Nephron progenitor cell (in vitro differentiated cells): Measurements from ENCODE around the gene SIM2.

Experiments used
- DNase-seq: peaks from one replicate; pipeline ENCODE4 v3.0.0; 2021
- H3K27ac Mint-ChIP-seq: 2 replicates; pipeline ENCODE4 v1.8.0; 2021; ENCODE audit warnings: mild to moderate bottlenecking, moderate library complexity, mixed read lengths
- H3K27me3 Mint-ChIP-seq: 2 replicates; pipeline ENCODE4 v1.8.0; 2021; ENCODE audit warnings: mild to moderate bottlenecking, low read depth, mixed read lengths; ENCODE audit not compliant: poor library complexity
- H3K36me3 Mint-ChIP-seq: 2 replicates; pipeline ENCODE4 v1.8.0; 2021; ENCODE audit warnings: low read depth, mixed read lengths
- H3K4me1 Mint-ChIP-seq: 2 replicates; pipeline ENCODE4 v1.8.0; 2021; ENCODE audit warnings: mixed read lengths
- H3K4me3 Mint-ChIP-seq: 2 replicates; pipeline ENCODE4 v1.8.0; 2021; ENCODE audit warnings: mild to moderate bottlenecking, moderate library complexity, mixed read lengths
- H3K9me3 Mint-ChIP-seq: 2 replicates; pipeline ENCODE4 v1.8.0; 2021; ENCODE audit warnings: mild to moderate bottlenecking, moderate library complexity, mixed read lengths
- TF ChIP-seq, protein P1 (sequence below): fragments of 200-600 bp; sonication (generic); IDR thresholded peaks from 2 replicates; pipeline ENCODE4 v1.5.0; 2021; ENCODE audit warnings: antibody characterized with exemption

Gene SIM2

DNA sequence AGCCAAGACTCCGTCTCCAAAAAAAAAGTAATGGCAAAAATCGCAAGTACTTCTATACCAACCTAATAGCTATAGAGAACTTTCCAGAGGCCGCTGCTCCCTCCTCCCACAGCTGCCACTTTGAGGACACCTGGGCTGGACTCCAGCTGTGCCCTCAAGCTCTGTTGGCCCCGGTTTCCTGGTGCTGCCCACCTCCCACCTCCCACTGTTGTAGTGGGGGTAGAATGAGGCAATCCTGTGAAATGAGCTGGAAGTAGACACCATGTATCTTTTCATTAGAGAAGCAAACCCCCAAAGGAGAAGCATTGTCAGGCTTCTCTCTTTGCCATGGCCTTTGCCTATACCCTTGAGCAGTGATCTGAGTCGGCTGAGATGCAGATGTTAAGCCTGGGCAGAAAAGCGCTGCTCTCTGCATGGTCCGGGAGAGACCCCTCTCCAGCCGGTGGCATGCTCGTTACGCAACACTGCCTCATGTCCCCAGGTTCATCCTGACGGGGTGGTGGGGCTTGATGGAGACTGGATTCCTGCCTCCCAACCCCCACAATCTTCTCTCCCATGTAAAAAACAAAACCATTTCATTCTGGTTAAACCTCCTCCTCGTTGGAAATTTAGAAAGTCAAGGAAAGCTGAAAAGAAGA, 39.7 kb downstream of the SIM2 start:
- peaks cover 31% of the 10 kb centered on the region for H3K4me1 Mint-ChIP-seq
- peaks cover 7% of the 10 kb centered on the region for H3K9me3 Mint-ChIP-seq
- no peak for DNase-seq
- no peak overlapping the region for H3K4me3 Mint-ChIP-seq
- no peaks in the 10 kb centered on the region for H3K36me3 Mint-ChIP-seq
- H3K27me3 Mint-ChIP-seq, result peaks cover 26% of the 10 kb centered on the region
- TF ChIP-seq, protein P1, sequence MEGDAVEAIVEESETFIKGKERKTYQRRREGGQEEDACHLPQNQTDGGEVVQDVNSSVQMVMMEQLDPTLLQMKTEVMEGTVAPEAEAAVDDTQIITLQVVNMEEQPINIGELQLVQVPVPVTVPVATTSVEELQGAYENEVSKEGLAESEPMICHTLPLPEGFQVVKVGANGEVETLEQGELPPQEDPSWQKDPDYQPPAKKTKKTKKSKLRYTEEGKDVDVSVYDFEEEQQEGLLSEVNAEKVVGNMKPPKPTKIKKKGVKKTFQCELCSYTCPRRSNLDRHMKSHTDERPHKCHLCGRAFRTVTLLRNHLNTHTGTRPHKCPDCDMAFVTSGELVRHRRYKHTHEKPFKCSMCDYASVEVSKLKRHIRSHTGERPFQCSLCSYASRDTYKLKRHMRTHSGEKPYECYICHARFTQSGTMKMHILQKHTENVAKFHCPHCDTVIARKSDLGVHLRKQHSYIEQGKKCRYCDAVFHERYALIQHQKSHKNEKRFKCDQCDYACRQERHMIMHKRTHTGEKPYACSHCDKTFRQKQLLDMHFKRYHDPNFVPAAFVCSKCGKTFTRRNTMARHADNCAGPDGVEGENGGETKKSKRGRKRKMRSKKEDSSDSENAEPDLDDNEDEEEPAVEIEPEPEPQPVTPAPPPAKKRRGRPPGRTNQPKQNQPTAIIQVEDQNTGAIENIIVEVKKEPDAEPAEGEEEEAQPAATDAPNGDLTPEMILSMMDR, result no peak
- no peak overlapping the region for H3K27ac Mint-ChIP-seq

DNA sequence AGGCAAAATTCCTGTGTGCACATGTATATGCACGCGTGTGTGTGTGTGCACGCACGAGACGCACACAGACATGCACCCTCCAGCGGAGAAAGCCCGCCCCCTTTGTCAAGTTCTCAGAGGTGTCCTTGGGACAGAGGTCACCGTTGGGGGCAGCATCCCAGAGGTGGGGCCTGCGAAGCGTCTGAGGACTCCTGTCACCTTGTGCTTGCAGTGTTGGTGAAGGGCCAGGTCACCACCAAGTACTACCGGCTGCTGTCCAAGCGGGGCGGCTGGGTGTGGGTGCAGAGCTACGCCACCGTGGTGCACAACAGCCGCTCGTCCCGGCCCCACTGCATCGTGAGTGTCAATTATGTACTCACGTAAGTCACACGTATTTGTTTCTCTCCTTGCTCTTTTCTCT, 42.6 kb downstream of the SIM2 start:
- H3K36me3 Mint-ChIP-seq, result no peaks in the 10 kb centered on the region
- no peaks in the 10 kb centered on the region for H3K9me3 Mint-ChIP-seq
- H3K27me3 Mint-ChIP-seq, result peaks cover 38% of the 10 kb centered on the region
- H3K4me3 Mint-ChIP-seq, result no peak overlapping the region
- no peak overlapping the region for H3K27ac Mint-ChIP-seq
- TF ChIP-seq, protein P1, result no peak
- DNase-seq, result no peak
- peaks cover 33% of the 10 kb centered on the region for H3K4me1 Mint-ChIP-seq

DNA sequence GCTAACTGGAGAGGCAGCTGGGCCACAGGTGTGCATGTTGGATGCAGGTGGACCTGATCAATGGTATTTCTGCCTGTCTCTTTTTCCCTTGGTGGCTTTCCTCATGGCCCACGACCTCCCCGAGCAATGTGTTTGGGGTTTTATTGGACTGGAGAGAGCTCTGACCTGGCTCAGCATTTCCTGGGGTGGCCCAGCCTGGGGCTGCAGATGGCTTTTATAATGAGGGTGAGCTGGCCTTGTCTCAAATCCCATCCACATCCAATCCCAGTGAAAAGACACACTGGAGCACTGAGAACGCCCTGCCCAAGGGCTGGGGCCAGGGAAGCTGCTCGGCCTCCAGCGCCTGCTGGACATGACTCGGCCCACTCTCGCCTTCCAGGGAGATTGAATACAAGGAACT, 44.1 kb downstream of the SIM2 start:
- Mint-ChIP-seq H3K9me3 (no peaks in the 10 kb centered on the region), H3K4me3 (no peak overlapping the region), H3K27me3 (peaks cover 45% of the 10 kb centered on the region)

DNA sequence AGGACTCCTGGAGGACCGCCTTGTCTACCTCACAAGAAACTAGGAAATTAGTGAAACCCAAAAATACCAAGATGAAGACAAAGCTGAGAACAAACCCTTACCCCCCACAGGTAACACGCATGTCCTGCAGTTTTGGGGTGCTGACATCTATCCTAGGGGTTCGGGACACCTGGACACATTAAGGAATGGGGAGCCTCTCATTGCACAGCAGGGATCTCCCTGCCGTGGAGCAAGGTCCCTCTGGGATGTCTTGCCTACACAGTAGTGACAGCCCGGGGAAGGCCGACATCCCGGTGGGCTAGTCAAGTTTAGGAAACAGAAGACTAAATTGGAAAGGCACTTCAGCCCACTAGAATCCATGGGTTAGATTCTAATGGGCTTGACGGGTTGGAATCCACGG, 44.5 kb downstream of the SIM2 start:
- DNase-seq, result no peak
- no peak overlapping the region for H3K27ac Mint-ChIP-seq
- H3K4me3 Mint-ChIP-seq, result no peak overlapping the region
- H3K9me3 Mint-ChIP-seq, result no peaks in the 10 kb centered on the region
- no peaks in the 10 kb centered on the region for H3K36me3 Mint-ChIP-seq
- TF ChIP-seq, protein P1, result no peak
- H3K27me3 Mint-ChIP-seq, result peaks cover 44% of the 10 kb centered on the region
- peaks cover 42% of the 10 kb centered on the region for H3K4me1 Mint-ChIP-seq

More for the DNA sequence above, 44.1 kb downstream of the SIM2 start:
- no peak for DNase-seq
- Mint-ChIP-seq H3K27ac (no peak overlapping the region), H3K36me3 (no peaks in the 10 kb centered on the region), H3K4me1 (peaks cover 40% of the 10 kb centered on the region)
- TF ChIP-seq, protein P1, result no peak

DNA sequence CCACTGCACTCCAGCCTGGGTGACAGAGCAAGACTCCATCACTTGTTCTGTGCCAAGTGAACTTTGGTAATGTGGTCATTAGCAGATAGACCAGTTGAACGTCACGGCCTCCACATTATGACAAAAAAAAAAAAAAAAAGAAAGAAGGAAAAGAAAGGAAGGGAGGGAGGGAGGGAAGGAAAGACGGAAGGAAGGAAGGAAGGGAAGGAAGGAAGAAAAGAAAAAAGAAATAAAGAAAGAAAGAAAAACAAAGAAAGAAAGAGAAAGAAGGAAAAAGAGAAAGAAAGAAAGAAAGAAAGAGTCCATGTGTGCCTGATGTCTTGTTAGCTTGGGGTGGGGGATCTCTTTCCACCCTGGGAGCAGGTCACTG, 45.3 kb downstream of the SIM2 start:
- TF ChIP-seq, protein P1, result no peak
- Mint-ChIP-seq H3K27me3 (peaks cover 47% of the 10 kb centered on the region), H3K4me3 (no peak overlapping the region), H3K27ac (no peak overlapping the region), H3K4me1 (peaks cover 41% of the 10 kb centered on the region), H3K9me3 (no peaks in the 10 kb centered on the region), H3K36me3 (no peaks in the 10 kb centered on the region)
- no peak for DNase-seq

DNA sequence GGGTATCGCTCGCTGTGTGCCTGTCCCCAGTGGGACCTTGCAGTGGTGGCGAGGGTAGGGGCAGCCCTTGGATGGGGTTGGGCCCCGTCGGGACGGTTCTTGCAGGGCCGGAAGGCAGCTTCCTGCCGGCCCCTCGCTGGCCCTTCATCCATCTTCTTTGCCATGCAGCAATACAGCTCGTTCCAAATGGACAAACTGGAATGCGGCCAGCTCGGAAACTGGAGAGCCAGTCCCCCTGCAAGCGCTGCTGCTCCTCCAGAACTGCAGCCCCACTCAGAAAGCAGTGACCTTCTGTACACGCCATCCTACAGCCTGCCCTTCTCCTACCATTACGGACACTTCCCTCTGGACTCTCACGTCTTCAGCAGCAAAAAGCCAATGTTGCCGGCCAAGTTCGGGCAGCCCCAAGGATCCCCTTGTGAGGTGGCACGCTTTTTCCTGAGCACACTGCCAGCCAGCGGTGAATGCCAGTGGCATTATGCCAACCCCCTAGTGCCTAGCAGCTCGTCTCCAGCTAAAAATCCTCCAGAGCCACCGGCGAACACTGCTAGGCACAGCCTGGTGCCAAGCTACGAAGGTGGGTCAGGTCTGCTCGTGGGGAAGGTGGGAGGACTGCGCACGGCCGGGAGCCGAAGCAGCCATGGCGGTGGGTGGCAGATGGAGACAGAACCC, 45.8 kb downstream of the SIM2 start:
- Mint-ChIP-seq H3K36me3 (no peaks in the 10 kb centered on the region), H3K27me3 (peaks cover 50% of the 10 kb centered on the region), H3K9me3 (no peaks in the 10 kb centered on the region), H3K4me1 (peaks cover 46% of the 10 kb centered on the region), H3K27ac (no peak overlapping the region), H3K4me3 (no peak overlapping the region)
- TF ChIP-seq, protein P1, result no peak
- DNase-seq, result peak; percentile 27
